AG09319 (cell line): ENCODE data around the gene PLCB1.
A peak's percentile ranks its signal among the peaks of the same experiment; 100 is the strongest.

Experiments used
- DNase-seq: peaks from one replicate; pipeline ENCODE4 v3.0.0-alpha.2; 2010; ENCODE audit warnings: low read depth; ENCODE audit errors: extremely low read depth
- TF ChIP-seq, protein P1 (sequence below): IDR thresholded peaks from 2 replicates; pipeline ENCODE4 v1.5.1; 2011; ENCODE audit warnings: low read depth, mild to moderate bottlenecking, inconsistent platforms, low read length, moderate library complexity

The PLCB1 gene

DNA sequence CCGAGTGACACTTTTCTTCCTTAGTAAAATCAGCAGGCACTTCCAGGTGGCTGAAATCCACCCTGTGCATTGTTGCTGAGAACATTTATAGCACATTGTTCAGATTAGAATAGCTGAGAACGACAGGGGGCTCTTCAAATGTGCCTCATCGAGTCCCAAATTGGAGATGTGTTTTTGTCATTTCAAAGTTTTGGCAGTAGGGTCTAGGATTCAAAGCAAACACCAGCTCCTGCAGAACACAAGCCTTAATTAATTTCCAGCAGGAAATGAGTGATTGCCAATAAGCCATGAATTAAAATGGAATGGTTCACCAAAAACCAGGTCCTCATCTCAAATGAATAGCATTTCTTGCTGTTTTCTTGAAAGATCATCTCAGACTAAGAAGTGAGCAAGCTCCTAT, 171.6 kb downstream of the PLCB1 start:
- TF ChIP-seq, protein P1, sequence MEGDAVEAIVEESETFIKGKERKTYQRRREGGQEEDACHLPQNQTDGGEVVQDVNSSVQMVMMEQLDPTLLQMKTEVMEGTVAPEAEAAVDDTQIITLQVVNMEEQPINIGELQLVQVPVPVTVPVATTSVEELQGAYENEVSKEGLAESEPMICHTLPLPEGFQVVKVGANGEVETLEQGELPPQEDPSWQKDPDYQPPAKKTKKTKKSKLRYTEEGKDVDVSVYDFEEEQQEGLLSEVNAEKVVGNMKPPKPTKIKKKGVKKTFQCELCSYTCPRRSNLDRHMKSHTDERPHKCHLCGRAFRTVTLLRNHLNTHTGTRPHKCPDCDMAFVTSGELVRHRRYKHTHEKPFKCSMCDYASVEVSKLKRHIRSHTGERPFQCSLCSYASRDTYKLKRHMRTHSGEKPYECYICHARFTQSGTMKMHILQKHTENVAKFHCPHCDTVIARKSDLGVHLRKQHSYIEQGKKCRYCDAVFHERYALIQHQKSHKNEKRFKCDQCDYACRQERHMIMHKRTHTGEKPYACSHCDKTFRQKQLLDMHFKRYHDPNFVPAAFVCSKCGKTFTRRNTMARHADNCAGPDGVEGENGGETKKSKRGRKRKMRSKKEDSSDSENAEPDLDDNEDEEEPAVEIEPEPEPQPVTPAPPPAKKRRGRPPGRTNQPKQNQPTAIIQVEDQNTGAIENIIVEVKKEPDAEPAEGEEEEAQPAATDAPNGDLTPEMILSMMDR, result no peak
- no peak for DNase-seq

DNA sequence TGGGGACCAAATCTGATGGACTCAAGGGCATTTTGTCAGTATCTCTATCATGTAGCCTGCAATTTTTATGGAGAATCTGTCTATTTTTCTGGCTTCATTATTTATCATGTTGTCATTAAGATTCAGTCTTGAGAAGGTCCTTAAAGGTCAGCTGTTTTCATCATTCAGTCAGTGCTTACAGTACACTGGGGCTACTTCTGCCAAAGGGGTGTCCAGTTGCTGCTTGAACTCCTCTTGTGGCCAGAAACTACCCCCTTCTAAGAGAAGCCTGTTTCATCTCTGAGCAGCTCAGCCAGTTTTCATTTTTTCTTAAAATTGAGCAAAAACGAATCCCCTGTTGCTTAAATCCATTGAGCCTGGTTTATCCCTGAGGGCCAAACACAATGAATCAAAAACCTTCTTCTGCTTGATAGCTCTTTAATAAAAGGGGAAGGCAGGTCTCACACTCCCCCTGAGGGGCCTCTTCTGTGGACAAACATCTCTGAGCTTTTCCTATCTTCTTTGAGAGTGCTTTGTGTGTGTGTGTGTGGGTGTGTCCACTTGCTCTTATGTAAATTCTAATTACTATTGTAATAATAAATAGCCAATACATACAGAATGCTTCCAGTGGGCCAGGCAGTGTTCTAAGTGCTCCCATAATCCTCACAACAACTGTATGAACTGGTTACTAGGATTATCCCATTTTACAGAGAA, 172.2 kb downstream of the PLCB1 start:
- DNase-seq, result no peak
- TF ChIP-seq, protein P1, result no peak

DNA sequence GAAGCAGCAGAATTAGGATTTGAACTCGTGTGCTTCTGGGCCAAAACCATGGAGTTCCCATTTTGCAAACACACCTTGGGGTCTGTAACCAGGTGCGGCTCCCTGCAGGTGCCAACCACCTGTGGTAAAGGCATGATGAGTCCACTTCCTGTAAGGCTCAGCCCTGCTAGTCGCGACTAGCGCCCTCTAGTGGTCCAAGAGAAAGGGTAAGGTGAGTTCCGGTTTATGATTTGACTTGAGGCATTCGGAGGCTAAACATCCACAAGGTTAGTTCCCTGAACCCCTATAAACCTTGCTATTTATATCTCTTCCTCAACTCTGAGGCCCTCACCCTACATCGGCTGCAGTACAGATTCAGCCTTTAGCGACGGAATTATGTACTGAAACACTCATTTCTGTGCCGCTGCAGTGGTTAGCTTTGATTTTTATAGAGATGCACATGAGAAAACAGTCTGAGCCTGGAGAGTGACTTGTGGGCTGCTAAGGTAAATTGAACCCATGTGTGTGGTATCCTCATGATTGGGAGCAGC, 173.4 kb downstream of the PLCB1 start:
- TF ChIP-seq, protein P1, result peak; percentile 53
- DNase-seq, result no peak

DNA sequence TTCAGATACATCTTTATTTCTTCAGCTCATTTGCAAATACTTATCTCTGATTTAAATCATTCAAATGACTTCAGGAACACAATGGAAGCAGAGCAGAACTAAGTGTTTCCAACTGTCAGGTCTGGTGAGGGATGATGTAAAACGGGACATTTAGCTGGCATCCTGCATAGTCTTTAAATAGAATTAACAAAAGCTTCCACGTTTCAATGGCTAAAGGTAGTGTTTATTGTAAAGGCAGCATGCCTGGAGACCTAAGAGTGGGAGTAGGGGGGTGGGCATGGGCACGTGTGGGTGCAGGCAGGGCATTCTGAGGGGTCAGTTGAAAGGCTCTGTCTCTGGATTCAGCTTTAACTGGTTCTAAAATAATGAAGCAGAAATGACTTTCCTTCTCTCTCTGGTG, 174.9 kb downstream of the PLCB1 start:
- DNase-seq, result no peak
- TF ChIP-seq, protein P1, result no peak

DNA sequence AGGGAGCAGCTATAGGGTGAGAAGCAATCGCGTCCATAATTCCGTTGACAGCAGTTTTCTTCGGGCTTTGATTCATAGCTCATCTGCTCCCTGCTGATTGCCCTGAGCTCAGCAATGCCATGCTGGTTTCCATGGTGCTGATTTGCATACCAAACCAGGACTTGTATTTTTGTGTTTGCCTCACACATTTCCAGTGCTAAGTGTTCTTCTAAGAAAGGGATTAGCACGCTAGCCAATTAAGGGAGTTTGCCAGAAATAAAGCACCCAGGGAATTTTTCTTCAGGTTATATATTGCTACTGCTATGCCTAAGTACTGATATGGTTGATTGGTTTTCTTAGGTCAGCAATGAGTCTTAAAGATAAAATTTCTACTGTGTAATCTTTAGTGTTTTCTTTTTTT, 177.6 kb downstream of the PLCB1 start:
- TF ChIP-seq, protein P1, result no peak
- DNase-seq, result no peak

DNA sequence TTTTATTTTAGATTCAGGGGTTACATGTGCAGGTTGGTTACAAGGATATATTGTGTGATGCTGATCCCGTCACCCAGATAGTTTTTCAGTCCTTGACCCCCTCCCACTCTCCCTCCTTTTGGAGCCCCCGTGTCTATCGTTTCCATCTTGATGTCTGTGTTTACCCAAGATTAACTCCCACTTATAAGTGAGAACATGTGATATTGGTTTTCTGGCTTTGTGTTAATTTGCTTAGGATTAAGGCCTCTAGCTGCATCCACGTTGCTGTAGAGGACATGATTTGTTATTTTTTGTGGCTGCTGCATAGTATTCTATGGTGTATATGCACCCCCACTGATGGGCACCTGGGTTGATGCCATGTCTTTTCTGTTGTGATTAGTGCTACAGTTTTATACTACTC, 178.6 kb downstream of the PLCB1 start:
- DNase-seq, result no peak
- TF ChIP-seq, protein P1, result no peak

DNA sequence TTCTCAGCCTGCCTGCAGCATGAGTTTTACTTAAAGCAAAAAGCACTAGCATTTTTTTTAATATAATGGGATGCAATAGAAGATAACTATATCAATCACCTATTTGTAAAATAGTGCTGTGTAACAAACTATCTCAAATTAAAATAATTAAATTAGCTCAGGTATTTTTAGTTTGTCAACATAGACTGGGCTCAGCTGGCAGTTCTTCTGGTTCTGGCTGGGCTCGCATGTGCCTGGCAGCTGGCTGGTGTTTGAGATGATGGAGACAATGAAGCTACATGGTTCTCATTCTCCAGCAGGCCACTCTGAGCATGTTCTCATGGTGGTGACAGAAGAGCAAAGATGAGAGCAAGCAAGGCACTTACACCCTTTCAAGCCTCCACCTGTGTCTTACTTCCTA, 181.0 kb downstream of the PLCB1 start:
- no peak for DNase-seq
- TF ChIP-seq, protein P1, result no peak
